Uterus (tissue), 2 donors: Measurements from ENCODE around the gene TRIO.

ENCODE experiments used
- POLR2A ChIP-seq, 2 donors: fragments of 450-650 bp; IDR thresholded peaks; one replicate each; pipeline ENCODE4 v1.6.1; 2016; ENCODE audit warnings: antibody characterized with exemption in 2 of 2, mild to moderate bottlenecking in 1 of 2, moderate library complexity in 1 of 2
- TF ChIP-seq, protein P1 (sequence below), 4 experiments: fragments of 200-600 bp in 2 of 4; fragments of 450-650 bp in 2 of 4; sonication (generic) in 2 of 4; IDR thresholded peaks; one replicate each; pipeline ENCODE4 v1.5.1; 2016 to 2019; ENCODE audit warnings: antibody characterized with exemption in 4 of 4, mild to moderate bottlenecking in 2 of 4, moderate library complexity in 1 of 4

DNA sequence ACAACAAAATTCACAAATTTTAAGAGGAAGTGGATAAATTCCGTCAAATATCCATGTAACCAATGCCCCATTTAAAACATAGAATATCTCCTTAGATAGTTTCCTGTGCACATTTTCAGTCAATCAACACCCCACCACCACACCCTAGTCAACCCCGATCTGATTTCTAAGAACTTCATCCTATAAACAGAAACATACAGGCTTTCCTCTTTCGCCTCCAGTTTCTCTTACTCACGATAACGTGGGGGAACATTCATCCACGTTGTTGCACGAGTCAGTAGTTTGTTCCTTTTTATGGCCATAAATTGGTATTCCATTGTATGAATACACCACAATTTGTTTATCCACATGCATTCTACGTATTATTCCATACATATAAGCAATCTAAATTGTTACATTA is 35.6 kb upstream of the TRIO start:
- TF ChIP-seq, protein P1, sequence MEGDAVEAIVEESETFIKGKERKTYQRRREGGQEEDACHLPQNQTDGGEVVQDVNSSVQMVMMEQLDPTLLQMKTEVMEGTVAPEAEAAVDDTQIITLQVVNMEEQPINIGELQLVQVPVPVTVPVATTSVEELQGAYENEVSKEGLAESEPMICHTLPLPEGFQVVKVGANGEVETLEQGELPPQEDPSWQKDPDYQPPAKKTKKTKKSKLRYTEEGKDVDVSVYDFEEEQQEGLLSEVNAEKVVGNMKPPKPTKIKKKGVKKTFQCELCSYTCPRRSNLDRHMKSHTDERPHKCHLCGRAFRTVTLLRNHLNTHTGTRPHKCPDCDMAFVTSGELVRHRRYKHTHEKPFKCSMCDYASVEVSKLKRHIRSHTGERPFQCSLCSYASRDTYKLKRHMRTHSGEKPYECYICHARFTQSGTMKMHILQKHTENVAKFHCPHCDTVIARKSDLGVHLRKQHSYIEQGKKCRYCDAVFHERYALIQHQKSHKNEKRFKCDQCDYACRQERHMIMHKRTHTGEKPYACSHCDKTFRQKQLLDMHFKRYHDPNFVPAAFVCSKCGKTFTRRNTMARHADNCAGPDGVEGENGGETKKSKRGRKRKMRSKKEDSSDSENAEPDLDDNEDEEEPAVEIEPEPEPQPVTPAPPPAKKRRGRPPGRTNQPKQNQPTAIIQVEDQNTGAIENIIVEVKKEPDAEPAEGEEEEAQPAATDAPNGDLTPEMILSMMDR (IDR thresholded peaks at IDR 0.05), result no peak
- TF ChIP-seq POLR2A (IDR thresholded peaks at IDR 0.05), result no peak
